ENCODE data around the gene IQSEC1.
A peak's percentile ranks its signal among the peaks of the same experiment; 100 is the strongest.

IQSEC1 gene

GRCh38 chr3:12909710-12910109, 163.5 kb downstream of the IQSEC1 start:
- DNase-seq (ENCODE audit: low spot score) = no peak
- TF ChIP-seq CTCF (IDR thresholded peaks at IDR 0.05) = no peak
- no peak overlapping the region for H3K27ac ChIP-seq
- H3K4me3 ChIP-seq = no peak overlapping the region

GRCh38 chr3:12908859-12909258, 164.4 kb downstream of the IQSEC1 start:
- TF ChIP-seq CTCF (IDR thresholded peaks at IDR 0.05) = no peak
- no peak for DNase-seq (ENCODE audit: low spot score)
- Histone ChIP-seq H3K4me3 (no peak overlapping the region), H3K27ac (no peak overlapping the region)

GRCh38 chr3:12908136-12908730, 165.0 kb downstream of the IQSEC1 start:
- Histone ChIP-seq H3K4me3 (no peak overlapping the region), H3K27ac (no peak overlapping the region)
- TF ChIP-seq CTCF (IDR thresholded peaks at IDR 0.05) = no peak
- DNase-seq (ENCODE audit: low spot score) = no peak

GRCh38 chr3:12907729-12908128, 165.5 kb downstream of the IQSEC1 start:
- Histone ChIP-seq H3K27ac (no peak overlapping the region), H3K4me3 (no peak overlapping the region)
- DNase-seq (ENCODE audit: low spot score) = no peak
- TF ChIP-seq CTCF (IDR thresholded peaks at IDR 0.05) = no peak

- DNase-seq (ENCODE audit: low spot score) = no peak
- H3K27ac ChIP-seq = peak overlapping the region in 1 of 2 donors; percentile 45
- no peak for TF ChIP-seq CTCF (IDR thresholded peaks at IDR 0.05)
Observed at GRCh38 chr3:12907296-12907695, 165.9 kb downstream of the IQSEC1 start.

GRCh38 chr3:12906916-12907290, 166.3 kb downstream of the IQSEC1 start:
- Histone ChIP-seq H3K4me3 (no peak overlapping the region), H3K27ac (peak overlapping the region in 1 of 2 donors; percentile 45)
- TF ChIP-seq CTCF (IDR thresholded peaks at IDR 0.05) = no peak
- DNase-seq (ENCODE audit: low spot score) = no peak

More at GRCh38 chr3:12907296-12907695, 165.9 kb downstream of the IQSEC1 start:
- no peak overlapping the region for H3K4me3 ChIP-seq

- Histone ChIP-seq H3K27ac (peak overlapping the region in 1 of 2 donors; percentile 45), H3K4me3 (no peak overlapping the region)
- no peak for TF ChIP-seq CTCF (IDR thresholded peaks at IDR 0.05)
- no peak for DNase-seq (ENCODE audit: low spot score)
Observed at GRCh38 chr3:12906141-12906915, 166.9 kb downstream of the IQSEC1 start.

All from coronary artery (tissue), 2 donors.